Sigmoid colon (tissue), 7 donors: ENCODE measurements around the gene PSMD8. TPM values are rescaled to one million over a fixed set of nuclear protein-coding genes. Genes with fewer than 3 reads are reported as not detected.

ENCODE experiments used
- DNase-seq: peaks from one replicate; pipeline ENCODE4 v3.0.0-alpha.2; 2019
- H3K27ac ChIP-seq, 4 donors: fragments of 200-600 bp; sonication (generic); one replicate each; pipeline ENCODE4 v1.5.1; 2016 to 2019; ENCODE audit warnings: mild to moderate bottlenecking in 1 of 4
- H3K27me3 ChIP-seq, 3 donors: fragments of 200-600 bp; sonication (generic); one replicate each; pipeline ENCODE4 v1.5.1; 2019; ENCODE audit warnings: mild to moderate bottlenecking in 1 of 3
- H3K36me3 ChIP-seq, 4 donors: fragments of 200-600 bp; sonication (generic); one replicate each; pipeline ENCODE4 v1.5.1; 2016 to 2019
- H3K4me1 ChIP-seq, 4 donors: fragments of 200-600 bp; sonication (generic); one replicate each; pipeline ENCODE4 v1.5.1; 2017 to 2019
- H3K4me3 ChIP-seq, 4 donors: fragments of 200-600 bp; sonication (generic); one replicate each; pipeline ENCODE4 v1.5.1; 2017 to 2019; ENCODE audit warnings: mild to moderate bottlenecking in 2 of 4, moderate library complexity in 1 of 4
- H3K9me3 ChIP-seq, 4 donors: fragments of 200-600 bp in 3 of 4; sonication (generic) in 3 of 4; one replicate each; pipeline versions ENCODE4 v1.5.1 to v1.6.1; 2013 to 2019
- CTCF ChIP-seq, 4 experiments: fragments of 450-650 bp in 3 of 4; fragments of 200-600 bp in 1 of 4; IDR thresholded peaks; one replicate each; pipeline ENCODE4 v1.5.1; 2016 to 2019; ENCODE audit warnings: antibody characterized with exemption in 4 of 4, mild to moderate bottlenecking in 3 of 4, moderate library complexity in 2 of 4
- EP300 ChIP-seq, 4 donors: sonication (generic); formaldehyde crosslinking; IDR thresholded peaks; one replicate each; pipeline ENCODE4 v1.6.1; 2017; ENCODE audit warnings: antibody characterized with exemption in 4 of 4
- POLR2A ChIP-seq, 2 donors: fragments of 450-650 bp; IDR thresholded peaks; one replicate each; pipeline ENCODE4 v1.6.1; 2016; ENCODE audit warnings: antibody characterized with exemption in 2 of 2, mild to moderate bottlenecking in 2 of 2, moderate library complexity in 2 of 2
- POLR2AphosphoS5 ChIP-seq, 4 donors: sonication (generic); formaldehyde crosslinking; IDR thresholded peaks; one replicate each; pipeline ENCODE4 v1.6.1; 2017; ENCODE audit warnings: antibody characterized with exemption in 4 of 4
- WGBS, 2 donors: extraction: QIAGEN DNeasy Blood & Tissue Kit; methylation state at CpG; one replicate each; pipeline ENCODE4 v1.1.7; 2013; 5-methylcytosine and 5-hydroxymethylcytosine counted together
- intact Hi-C: fragments of 100-400 bp; cut with DNase I; formaldehyde crosslinking; loops from one replicate; pipeline ENCODE4 v1.15.1; 2023
- polyA plus RNA-seq, 3 donors: library from polyadenylated mRNA; stranded (reverse); fragments of 200-250 nt; gene quantifications; one replicate each; pipeline ENCODE4 v1.2.3, GENCODE V29; 2013
- total RNA-seq, 4 donors: library from RNA; depleted of rRNA; stranded (reverse); fragments of >200 nt; gene quantifications; one replicate each; pipeline ENCODE4 v1.1.0, GENCODE V29; 2016
- donor health status: healthy with polysubstance abuse.
- donor health status: Bipolar disorder and iron deficiency.
- donor health status: healthy.

Gene PSMD8
- total and polyA plus RNA-seq, 7 donors: 125 to 271 (median 147) TPM

GRCh38 chr19:38375098-38375493 lies 725 bp downstream of the PSMD8 start:
- intact Hi-C loops: no loop called here
- Histone ChIP-seq H3K4me3 (peak overlapping the region; percentile 70 to 84 (median 77)), H3K27me3 (peaks cover 0 to 8% (median under 1%) of the 10 kb centered on the region in 3 donors), H3K9me3 (no peaks in the 10 kb centered on the region), H3K4me1 (peaks cover 0 to 26% (median 22%) of the 10 kb centered on the region in 4 donors), H3K36me3 (peaks cover 12 to 39% (median 21%) of the 10 kb centered on the region in 4 donors), H3K27ac (peak overlapping the region; percentile 86 to 93 (median 90))
- DNase-seq: no peak
- WGBS, 2 donors: 1% methylated on average over 18 of the region's 18 CpGs
- TF ChIP-seq CTCF (IDR thresholded peaks at IDR 0.05): no peak

- TF ChIP-seq POLR2A (IDR thresholded peaks at IDR 0.05): no peak
- TF ChIP-seq CTCF (IDR thresholded peaks at IDR 0.05): no peak
- TF ChIP-seq EP300 (IDR thresholded peaks at IDR 0.05): no peak
- no peak for TF ChIP-seq POLR2AphosphoS5 (IDR thresholded peaks at IDR 0.05)
- no peaks in the 10 kb centered on the region for H3K9me3 ChIP-seq
- H3K4me3 ChIP-seq: peak overlapping the region in 3 of 4 donors; percentile 70 to 77 (median 77)
- intact Hi-C loops: no loop called here
- H3K27ac ChIP-seq: peak overlapping the region in 1 of 4 donors; percentile 88
- H3K4me1 ChIP-seq: peaks cover 0 to 26% (median 22%) of the 10 kb centered on the region in 4 donors
- no peak for DNase-seq
- 90 to 91% methylated on average over 5 of the region's 5 CpGs for WGBS, 2 donors
- H3K27me3 ChIP-seq: peaks cover 0 to 13% (median 6%) of the 10 kb centered on the region in 3 donors
- H3K36me3 ChIP-seq: peaks cover 16 to 46% (median 26%) of the 10 kb centered on the region in 4 donors
These were observed 1.4 kb downstream of the PSMD8 start for GRCh38 chr19:38375748-38376147.

GRCh38 chr19:38376576-38376975 lies 2.2 kb downstream of the PSMD8 start:
- intact Hi-C loops: no loop called here
- no peak overlapping the region for H3K27ac ChIP-seq
- H3K9me3 ChIP-seq: no peaks in the 10 kb centered on the region
- WGBS, 2 donors: 85 to 89% methylated on average over 3 of the region's 3 CpGs
- TF ChIP-seq POLR2A (IDR thresholded peaks at IDR 0.05): no peak
- no peak for TF ChIP-seq POLR2AphosphoS5 (IDR thresholded peaks at IDR 0.05)
- no peak for TF ChIP-seq CTCF (IDR thresholded peaks at IDR 0.05)
- TF ChIP-seq EP300 (IDR thresholded peaks at IDR 0.05): no peak
- H3K4me3 ChIP-seq: no peak overlapping the region
- peaks cover 0 to 26% (median 22%) of the 10 kb centered on the region in 4 donors for H3K4me1 ChIP-seq
- no peak for DNase-seq
- H3K27me3 ChIP-seq: peaks cover 0 to 22% (median 14%) of the 10 kb centered on the region in 3 donors
- H3K36me3 ChIP-seq: peaks cover 24 to 54% (median 35%) of the 10 kb centered on the region in 4 donors

- DNase-seq: no peak
- peaks cover 28 to 59% (median 39%) of the 10 kb centered on the region in 4 donors for H3K36me3 ChIP-seq
- no peak overlapping the region for H3K4me3 ChIP-seq
- TF ChIP-seq EP300 (IDR thresholded peaks at IDR 0.05) (no peak), CTCF (IDR thresholded peaks at IDR 0.05) (no peak), POLR2AphosphoS5 (IDR thresholded peaks at IDR 0.05) (no peak), POLR2A (IDR thresholded peaks at IDR 0.05) (no peak)
- no peak overlapping the region for H3K27ac ChIP-seq
- no peaks in the 10 kb centered on the region for H3K9me3 ChIP-seq
- H3K4me1 ChIP-seq: peaks cover 0 to 26% (median 22%) of the 10 kb centered on the region in 4 donors
- peaks cover 0 to 26% (median 19%) of the 10 kb centered on the region in 3 donors for H3K27me3 ChIP-seq
- intact Hi-C loops: no loop called here
- 98 to 99% methylated on average over 4 of the region's 4 CpGs for WGBS, 2 donors
These were observed 2.7 kb downstream of the PSMD8 start for GRCh38 chr19:38377052-38377451.

- TF ChIP-seq POLR2AphosphoS5 (IDR thresholded peaks at IDR 0.05): no peak
- no peak for TF ChIP-seq POLR2A (IDR thresholded peaks at IDR 0.05)
- peaks cover 43 to 77% (median 56%) of the 10 kb centered on the region in 4 donors for H3K36me3 ChIP-seq
- H3K9me3 ChIP-seq: no peaks in the 10 kb centered on the region
- no peak for DNase-seq
- no peak overlapping the region for H3K4me3 ChIP-seq
- peaks cover 0 to 26% (median 22%) of the 10 kb centered on the region in 4 donors for H3K4me1 ChIP-seq
- H3K27ac ChIP-seq: no peak overlapping the region
- intact Hi-C loops: no loop called here
- 94 to 97% methylated on average over 10 of the region's 10 CpGs for WGBS, 2 donors
- peaks cover 0 to 42% (median 37%) of the 10 kb centered on the region in 3 donors for H3K27me3 ChIP-seq
These were observed 4.5 kb downstream of the PSMD8 start for GRCh38 chr19:38378866-38379265.
